HEK293 (cell line): ENCODE results near the gene STX3.
A peak's percentile ranks its signal among the peaks of the same experiment; 100 is the strongest.

Experiments used
- CTCF ChIA-PET: fragments of 350-600 bp; formaldehyde crosslinking; extraction: SDS; loops from one replicate; lab custom pipeline; 2021; ENCODE audit warnings: antibody characterized with exemption; lab: Yijun Ruan, JAX
- POLR2A ChIA-PET: fragments of 300-600 bp; formaldehyde crosslinking; extraction: SDS; loops from one replicate; lab custom pipeline; 2020; ENCODE audit warnings: antibody characterized with exemption, inconsistent platforms; lab: Yijun Ruan, JAX
- H3K27ac ChIP-seq: fragments of 200-500 bp; sonication (Bioruptor generic); 2 replicates; pipeline ENCODE4 v1.5.1; 2014; ENCODE audit warnings: low read depth, low read length, control low read depth, inconsistent platforms; ENCODE audit errors: extremely low read depth
- H3K36me3 ChIP-seq, 2 experiments: fragments of 200-500 bp in 1 of 2; sonication (Bioruptor generic) in 1 of 2; 1 replicate in 1 of 2; 2 replicates in 1 of 2; pipeline ENCODE4 v1.5.1; 2014 to 2017; ENCODE audit warnings: inconsistent platforms in 2 of 2, low read length in 2 of 2; ENCODE audit not compliant: control insufficient read depth in 2 of 2, insufficient read depth in 1 of 2
- H3K4me1 ChIP-seq: fragments of 200-500 bp; sonication (Bioruptor generic); 2 replicates; pipeline ENCODE4 v1.5.1; 2014; ENCODE audit warnings: mild to moderate bottlenecking, low read length, inconsistent platforms; ENCODE audit not compliant: control insufficient read depth, insufficient read depth
- H3K4me3 ChIP-seq: 2 replicates; pipeline ENCODE4 v1.5.1; 2011; ENCODE audit warnings: low read depth, mild to moderate bottlenecking, control low read depth, low read length, moderate library complexity
- H3K9me3 ChIP-seq: fragments of 200-500 bp; sonication (Bioruptor generic); 2 replicates; pipeline ENCODE4 v1.5.1; 2014; ENCODE audit warnings: low read depth, low read length, inconsistent platforms; ENCODE audit not compliant: control insufficient read depth, insufficient read depth
- BCL11A ChIP-seq: fragments of 450-650 bp; formaldehyde crosslinking; IDR thresholded peaks from 2 replicates; pipeline ENCODE4 v1.5.1; 2016; ENCODE audit warnings: low read depth, missing biosample characterization, missing genetic modification characterization
- INSM2 ChIP-seq: fragments of 450-650 bp; formaldehyde crosslinking; IDR thresholded peaks from 2 replicates; pipeline ENCODE4 v1.5.1; 2016; ENCODE audit warnings: missing biosample characterization, missing genetic modification characterization
- KLF17 ChIP-seq: fragments of 450-650 bp; formaldehyde crosslinking; IDR thresholded peaks from 2 replicates; pipeline ENCODE4 v1.5.1; 2016; ENCODE audit warnings: missing biosample characterization, missing genetic modification characterization
- RBAK ChIP-seq: fragments of 450-650 bp; formaldehyde crosslinking; IDR thresholded peaks from 2 replicates; pipeline ENCODE4 v1.5.1; 2016; ENCODE audit warnings: missing biosample characterization, missing genetic modification characterization
- SP7 ChIP-seq: fragments of 450-650 bp; formaldehyde crosslinking; IDR thresholded peaks from 2 replicates; pipeline ENCODE4 v1.5.1; 2016; ENCODE audit warnings: missing biosample characterization, missing genetic modification characterization
- TCF7L2 ChIP-seq: IDR thresholded peaks from 2 replicates; pipeline ENCODE4 v1.6.1; 2011; ENCODE audit warnings: low read depth, mild to moderate bottlenecking, inconsistent platforms, low read length, moderate library complexity, borderline replicate concordance
- TRIM28 ChIP-seq: IDR thresholded peaks from 2 replicates; pipeline ENCODE4 v1.6.1; 2011; ENCODE audit warnings: low read length, control low read depth, borderline replicate concordance
- ZNF157 ChIP-seq: fragments of 450-650 bp; formaldehyde crosslinking; IDR thresholded peaks from 2 replicates; pipeline ENCODE4 v1.5.1; 2016; ENCODE audit warnings: missing biosample characterization, missing genetic modification characterization
- ZNF169 ChIP-seq: fragments of 450-650 bp; formaldehyde crosslinking; IDR thresholded peaks from 2 replicates; pipeline ENCODE4 v1.5.1; 2016; ENCODE audit warnings: missing biosample characterization, missing genetic modification characterization
- ZNF324 ChIP-seq: fragments of 450-650 bp; formaldehyde crosslinking; IDR thresholded peaks from 2 replicates; pipeline ENCODE4 v1.5.1; 2016; ENCODE audit warnings: missing biosample characterization, missing genetic modification characterization
- ZNF350 ChIP-seq: fragments of 450-650 bp; formaldehyde crosslinking; IDR thresholded peaks from 2 replicates; pipeline ENCODE4 v1.5.0; 2017; ENCODE audit warnings: missing biosample characterization, mild to moderate bottlenecking, missing genetic modification characterization
- ZNF530 ChIP-seq: fragments of 450-650 bp; formaldehyde crosslinking; IDR thresholded peaks from 2 replicates; pipeline ENCODE4 v1.5.1; 2016; ENCODE audit warnings: low read depth, missing biosample characterization, missing genetic modification characterization
- ZNF548 ChIP-seq: fragments of 450-650 bp; formaldehyde crosslinking; IDR thresholded peaks from 2 replicates; pipeline ENCODE4 v1.5.1; 2016; ENCODE audit warnings: missing biosample characterization, missing genetic modification characterization
- ZNF558 ChIP-seq: fragments of 450-650 bp; formaldehyde crosslinking; IDR thresholded peaks from 2 replicates; pipeline ENCODE4 v1.5.1; 2016; ENCODE audit warnings: missing biosample characterization, missing genetic modification characterization
- ZNF610 ChIP-seq: fragments of 450-650 bp; formaldehyde crosslinking; IDR thresholded peaks from 2 replicates; pipeline ENCODE4 v1.5.1; 2016; ENCODE audit warnings: missing biosample characterization, missing genetic modification characterization, borderline replicate concordance
- ZNF660 ChIP-seq: fragments of 450-650 bp; IDR thresholded peaks from 2 replicates; pipeline ENCODE4 v1.5.1; 2018; ENCODE audit warnings: missing biosample characterization, mild to moderate bottlenecking, missing genetic modification characterization
- ZNF791 ChIP-seq: fragments of 450-650 bp; formaldehyde crosslinking; IDR thresholded peaks from 2 replicates; pipeline ENCODE4 v1.5.1; 2016; ENCODE audit warnings: missing biosample characterization, missing genetic modification characterization
- ZSCAN18 ChIP-seq: fragments of 450-650 bp; formaldehyde crosslinking; IDR thresholded peaks from 2 replicates; pipeline ENCODE4 v1.5.1; 2016; ENCODE audit warnings: missing biosample characterization, missing genetic modification characterization
- ZSCAN4 ChIP-seq: fragments of 450-650 bp; formaldehyde crosslinking; IDR thresholded peaks from 2 replicates; pipeline ENCODE4 v1.5.1; 2017; ENCODE audit warnings: missing biosample characterization, missing genetic modification characterization
- TF ChIP-seq, protein P1 (sequence below): fragments of 450-650 bp; formaldehyde crosslinking; IDR thresholded peaks from 2 replicates; pipeline ENCODE4 v1.5.1; 2016; ENCODE audit warnings: missing biosample characterization, missing genetic modification characterization, borderline replicate concordance
- TF ChIP-seq, protein P2 (sequence below): fragments of 450-650 bp; formaldehyde crosslinking; IDR thresholded peaks from 2 replicates; pipeline ENCODE4 v1.5.0; 2017; ENCODE audit warnings: missing biosample characterization, missing genetic modification characterization, borderline replicate concordance
- TF ChIP-seq, protein P3 (sequence below): fragments of 450-650 bp; formaldehyde crosslinking; IDR thresholded peaks from 2 replicates; pipeline ENCODE4 v1.5.1; 2016; ENCODE audit warnings: missing biosample characterization, missing genetic modification characterization

The STX3 gene

GRCh38 chr11:59776210-59777066 lies 21.3 kb downstream of the STX3 start:
- H3K27ac ChIP-seq = no peak overlapping the region
- H3K4me3 ChIP-seq = no peak overlapping the region
- no peaks in the 10 kb centered on the region for H3K9me3 ChIP-seq
- H3K4me1 ChIP-seq = peaks cover 7% of the 10 kb centered on the region; the same call in 1 of the 2 replicates
- H3K36me3 ChIP-seq = peaks cover 8 to 45% of the 10 kb centered on the region in 2 experiments; a peak in 2 of 3 replicates
- CTCF ChIA-PET = interaction anchor here (1.4 to 1.7 kb wide), 2 partner anchors 12 to 25 kb away, joined by 3 to 7 read pairs; no protein-coding TSS in a partner anchor
- POLR2A ChIA-PET = interaction anchor here (1.6 kb wide), 1 partner anchor 21 kb away, joined by 4 read pairs; no protein-coding TSS in a partner anchor
- TF ChIP-seq ZNF530 (tag by site-specific recombination) (no peak), ZNF548 (tag by site-specific recombination) (no peak), TCF7L2 (no peak), RBAK (no peak), KLF17 (tag by site-specific recombination) (peak; percentile 46; the same call in 1 of the 2 replicates), TRIM28 (no peak), INSM2 (peak; percentile 78; the same call in 1 of the 2 replicates), ZNF660 (tag by site-specific recombination) (0 out of 2 replicates have a peak, but pooled peaks have one; percentile 39), ZNF350 (tag by site-specific recombination) (no peak), ZSCAN18 (tag by site-specific recombination) (no peak), SP7 (tag by site-specific recombination) (peak; percentile 59; the same call in 1 of the 2 replicates), ZNF610 (no peak), ZNF169 (tag by site-specific recombination) (no peak), ZNF157 (tag by site-specific recombination) (no peak), ZNF324 (tag by site-specific recombination) (no peak), BCL11A (tag by site-specific recombination) (no peak), ZSCAN4 (tag by site-specific recombination) (no peak), ZNF791 (tag by site-specific recombination) (no peak), ZNF558 (tag by site-specific recombination) (0 out of 2 replicates have a peak, but pooled peaks have one; percentile 36)
- TF ChIP-seq, protein P1, sequence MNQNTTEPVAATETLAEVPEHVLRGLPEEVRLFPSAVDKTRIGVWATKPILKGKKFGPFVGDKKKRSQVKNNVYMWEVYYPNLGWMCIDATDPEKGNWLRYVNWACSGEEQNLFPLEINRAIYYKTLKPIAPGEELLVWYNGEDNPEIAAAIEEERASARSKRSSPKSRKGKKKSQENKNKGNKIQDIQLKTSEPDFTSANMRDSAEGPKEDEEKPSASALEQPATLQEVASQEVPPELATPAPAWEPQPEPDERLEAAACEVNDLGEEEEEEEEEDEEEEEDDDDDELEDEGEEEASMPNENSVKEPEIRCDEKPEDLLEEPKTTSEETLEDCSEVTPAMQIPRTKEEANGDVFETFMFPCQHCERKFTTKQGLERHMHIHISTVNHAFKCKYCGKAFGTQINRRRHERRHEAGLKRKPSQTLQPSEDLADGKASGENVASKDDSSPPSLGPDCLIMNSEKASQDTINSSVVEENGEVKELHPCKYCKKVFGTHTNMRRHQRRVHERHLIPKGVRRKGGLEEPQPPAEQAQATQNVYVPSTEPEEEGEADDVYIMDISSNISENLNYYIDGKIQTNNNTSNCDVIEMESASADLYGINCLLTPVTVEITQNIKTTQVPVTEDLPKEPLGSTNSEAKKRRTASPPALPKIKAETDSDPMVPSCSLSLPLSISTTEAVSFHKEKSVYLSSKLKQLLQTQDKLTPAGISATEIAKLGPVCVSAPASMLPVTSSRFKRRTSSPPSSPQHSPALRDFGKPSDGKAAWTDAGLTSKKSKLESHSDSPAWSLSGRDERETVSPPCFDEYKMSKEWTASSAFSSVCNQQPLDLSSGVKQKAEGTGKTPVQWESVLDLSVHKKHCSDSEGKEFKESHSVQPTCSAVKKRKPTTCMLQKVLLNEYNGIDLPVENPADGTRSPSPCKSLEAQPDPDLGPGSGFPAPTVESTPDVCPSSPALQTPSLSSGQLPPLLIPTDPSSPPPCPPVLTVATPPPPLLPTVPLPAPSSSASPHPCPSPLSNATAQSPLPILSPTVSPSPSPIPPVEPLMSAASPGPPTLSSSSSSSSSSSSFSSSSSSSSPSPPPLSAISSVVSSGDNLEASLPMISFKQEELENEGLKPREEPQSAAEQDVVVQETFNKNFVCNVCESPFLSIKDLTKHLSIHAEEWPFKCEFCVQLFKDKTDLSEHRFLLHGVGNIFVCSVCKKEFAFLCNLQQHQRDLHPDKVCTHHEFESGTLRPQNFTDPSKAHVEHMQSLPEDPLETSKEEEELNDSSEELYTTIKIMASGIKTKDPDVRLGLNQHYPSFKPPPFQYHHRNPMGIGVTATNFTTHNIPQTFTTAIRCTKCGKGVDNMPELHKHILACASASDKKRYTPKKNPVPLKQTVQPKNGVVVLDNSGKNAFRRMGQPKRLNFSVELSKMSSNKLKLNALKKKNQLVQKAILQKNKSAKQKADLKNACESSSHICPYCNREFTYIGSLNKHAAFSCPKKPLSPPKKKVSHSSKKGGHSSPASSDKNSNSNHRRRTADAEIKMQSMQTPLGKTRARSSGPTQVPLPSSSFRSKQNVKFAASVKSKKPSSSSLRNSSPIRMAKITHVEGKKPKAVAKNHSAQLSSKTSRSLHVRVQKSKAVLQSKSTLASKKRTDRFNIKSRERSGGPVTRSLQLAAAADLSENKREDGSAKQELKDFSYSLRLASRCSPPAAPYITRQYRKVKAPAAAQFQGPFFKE = no peak
- TF ChIP-seq, protein P2, sequence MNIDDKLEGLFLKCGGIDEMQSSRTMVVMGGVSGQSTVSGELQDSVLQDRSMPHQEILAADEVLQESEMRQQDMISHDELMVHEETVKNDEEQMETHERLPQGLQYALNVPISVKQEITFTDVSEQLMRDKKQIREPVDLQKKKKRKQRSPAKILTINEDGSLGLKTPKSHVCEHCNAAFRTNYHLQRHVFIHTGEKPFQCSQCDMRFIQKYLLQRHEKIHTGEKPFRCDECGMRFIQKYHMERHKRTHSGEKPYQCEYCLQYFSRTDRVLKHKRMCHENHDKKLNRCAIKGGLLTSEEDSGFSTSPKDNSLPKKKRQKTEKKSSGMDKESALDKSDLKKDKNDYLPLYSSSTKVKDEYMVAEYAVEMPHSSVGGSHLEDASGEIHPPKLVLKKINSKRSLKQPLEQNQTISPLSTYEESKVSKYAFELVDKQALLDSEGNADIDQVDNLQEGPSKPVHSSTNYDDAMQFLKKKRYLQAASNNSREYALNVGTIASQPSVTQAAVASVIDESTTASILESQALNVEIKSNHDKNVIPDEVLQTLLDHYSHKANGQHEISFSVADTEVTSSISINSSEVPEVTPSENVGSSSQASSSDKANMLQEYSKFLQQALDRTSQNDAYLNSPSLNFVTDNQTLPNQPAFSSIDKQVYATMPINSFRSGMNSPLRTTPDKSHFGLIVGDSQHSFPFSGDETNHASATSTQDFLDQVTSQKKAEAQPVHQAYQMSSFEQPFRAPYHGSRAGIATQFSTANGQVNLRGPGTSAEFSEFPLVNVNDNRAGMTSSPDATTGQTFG = no peak
- TF ChIP-seq, protein P3, sequence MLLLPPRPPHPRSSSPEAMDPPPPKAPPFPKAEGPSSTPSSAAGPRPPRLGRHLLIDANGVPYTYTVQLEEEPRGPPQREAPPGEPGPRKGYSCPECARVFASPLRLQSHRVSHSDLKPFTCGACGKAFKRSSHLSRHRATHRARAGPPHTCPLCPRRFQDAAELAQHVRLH (tag by site-specific recombination) = no peak
